Raji (cell line): Measurements from ENCODE around the gene NIPA2.

ENCODE experiments used
- POLR2A ChIP-seq: IDR thresholded peaks from 2 replicates; pipeline ENCODE4 v1.6.1; 2011; ENCODE audit warnings: low read depth, low read length, control low read depth; ENCODE audit not compliant: insufficient read depth

Gene NIPA2

DNA sequence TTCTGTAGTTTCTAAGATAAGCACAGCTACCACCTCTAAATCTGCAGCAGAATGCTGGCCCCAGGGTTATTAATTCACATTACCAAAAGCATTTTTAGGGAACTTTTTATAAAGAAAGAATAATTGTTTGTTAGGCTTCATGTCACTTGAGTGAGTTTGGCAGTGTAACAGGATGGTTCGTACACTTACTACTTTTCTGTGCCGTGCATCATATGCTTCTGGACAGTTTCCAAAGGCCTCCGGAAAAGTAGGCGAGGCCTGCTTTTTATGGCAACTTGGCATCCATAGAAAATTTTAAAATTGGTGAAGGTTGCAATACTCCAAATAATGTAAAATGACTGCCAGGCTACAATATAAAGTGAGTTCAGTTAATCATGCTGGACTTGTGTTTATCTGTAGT, 30.0 kb downstream of the NIPA2 start:
- TF ChIP-seq POLR2A: no peak

DNA sequence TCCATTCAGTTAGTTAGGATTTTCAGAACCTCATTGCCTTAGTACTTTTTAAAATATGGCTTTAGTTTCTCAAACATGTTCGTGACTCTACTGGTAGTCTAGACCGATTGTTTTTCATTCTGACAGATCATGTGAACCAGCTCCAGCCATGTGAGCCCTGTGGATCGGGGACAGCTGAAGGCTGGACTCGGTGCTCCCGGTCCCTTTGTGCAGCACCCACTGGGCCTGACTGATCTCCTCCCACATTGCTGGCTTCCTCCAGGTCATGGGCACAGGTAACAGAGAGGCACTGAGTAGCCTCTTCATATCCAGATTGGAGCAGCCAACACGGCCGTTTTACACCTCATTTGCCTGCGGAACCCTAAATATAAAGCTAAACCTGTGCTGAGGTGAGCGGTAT, 30.5 kb downstream of the NIPA2 start:
- no peak for TF ChIP-seq POLR2A

DNA sequence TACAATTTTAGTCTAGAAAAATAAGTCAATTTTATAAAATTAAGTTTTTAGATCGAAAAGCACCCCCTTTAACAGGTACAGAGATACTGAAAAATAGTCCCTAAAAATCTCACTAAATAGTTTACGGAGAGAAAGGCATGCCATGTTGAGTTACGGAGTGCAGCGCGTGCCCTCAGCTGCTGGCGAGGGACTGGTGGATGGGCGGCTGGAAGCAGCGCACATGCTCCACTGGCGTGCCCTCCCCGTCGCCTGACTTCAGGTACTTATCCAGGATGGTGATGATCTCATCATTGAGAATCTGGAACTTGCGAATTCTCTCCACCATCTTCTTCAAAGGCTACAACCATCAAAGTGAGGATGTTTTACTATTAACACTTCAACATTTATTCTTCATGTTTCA, 31.4 kb downstream of the NIPA2 start:
- no peak for TF ChIP-seq POLR2A

DNA sequence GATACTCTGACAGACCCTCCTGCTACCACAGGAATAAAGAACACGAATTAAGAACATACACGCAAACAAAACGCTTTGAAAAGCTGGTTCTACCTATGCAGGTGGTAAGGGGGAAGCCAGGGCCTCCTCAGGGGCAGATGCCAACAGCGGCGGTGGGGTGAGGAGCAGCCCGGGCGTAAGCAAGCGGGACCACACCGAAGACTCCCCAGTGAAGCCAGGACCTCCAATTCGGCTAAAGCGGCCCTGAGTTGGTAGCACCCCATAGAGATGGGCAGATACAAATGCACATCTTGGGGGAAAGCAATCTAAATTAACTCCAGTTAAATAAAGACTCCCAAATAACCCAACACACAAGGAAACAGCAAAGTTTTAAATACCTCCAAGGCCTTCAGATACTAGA, 32.4 kb downstream of the NIPA2 start:
- no peak for TF ChIP-seq POLR2A

DNA sequence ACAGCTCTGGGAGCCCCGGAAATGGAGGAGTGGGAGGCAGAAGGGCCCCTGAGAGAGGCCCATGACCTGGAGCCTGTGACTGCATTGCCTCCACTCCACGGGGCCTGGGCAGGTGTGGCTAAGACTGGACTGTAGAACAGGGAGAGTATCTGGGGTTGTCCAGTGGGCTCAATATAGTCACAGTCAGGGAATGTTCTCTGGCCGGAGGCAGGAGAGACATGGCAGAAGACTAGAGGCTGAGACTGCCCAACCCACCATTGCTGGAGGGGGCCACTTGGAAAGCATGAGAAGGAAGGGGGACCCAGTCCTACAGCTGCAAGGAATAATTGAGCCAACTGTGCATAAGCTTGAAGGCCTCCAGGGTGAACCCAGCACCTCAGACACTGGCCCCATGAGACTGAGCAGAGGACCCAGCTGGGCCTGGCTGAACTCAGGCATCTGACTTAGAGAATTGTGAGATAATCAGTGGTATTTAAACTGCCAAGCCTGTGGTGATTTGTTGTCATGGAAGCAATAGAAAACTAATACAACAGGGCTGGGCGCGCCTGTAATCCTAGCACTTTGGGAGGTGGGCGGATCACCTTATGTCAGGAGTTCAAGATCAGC, 33.1 kb downstream of the NIPA2 start:
- no peak for TF ChIP-seq POLR2A

DNA sequence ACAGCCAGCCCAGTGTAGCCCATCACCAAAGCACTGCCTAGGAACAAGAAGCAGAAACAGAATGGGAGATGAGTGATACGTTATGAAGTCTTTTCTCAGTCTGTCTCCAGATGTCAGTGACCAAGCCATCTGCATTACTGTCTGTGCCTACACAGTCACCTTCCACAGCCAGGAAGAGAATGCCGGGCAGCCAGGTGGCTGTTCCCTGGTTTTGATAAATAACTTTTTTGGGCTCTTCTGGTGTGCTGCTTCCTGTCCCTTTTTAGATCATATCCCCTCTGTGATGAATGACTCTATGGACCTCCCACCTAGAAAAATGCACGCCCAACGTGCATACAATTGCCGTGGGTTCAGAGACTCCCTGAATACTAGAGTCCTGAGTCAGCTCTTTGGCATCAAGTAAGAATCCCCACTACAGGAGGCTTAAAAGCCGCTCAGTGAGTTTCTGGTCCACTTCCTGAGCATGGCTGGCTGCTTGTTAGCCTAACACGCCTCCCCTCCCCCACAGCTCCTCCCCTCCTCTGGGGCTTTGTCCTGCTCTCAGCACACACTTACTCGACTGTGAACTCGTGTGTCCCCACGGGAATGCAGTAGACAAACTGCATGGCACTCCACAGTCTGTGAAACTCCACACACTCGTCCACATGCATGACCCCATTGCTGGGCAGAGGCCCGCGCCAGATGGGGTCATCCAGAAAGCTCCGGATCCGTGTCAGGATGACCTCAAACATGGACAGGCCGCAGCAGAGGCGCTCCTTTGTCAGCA, 34.7 kb downstream of the NIPA2 start:
- TF ChIP-seq POLR2A: no peak

DNA sequence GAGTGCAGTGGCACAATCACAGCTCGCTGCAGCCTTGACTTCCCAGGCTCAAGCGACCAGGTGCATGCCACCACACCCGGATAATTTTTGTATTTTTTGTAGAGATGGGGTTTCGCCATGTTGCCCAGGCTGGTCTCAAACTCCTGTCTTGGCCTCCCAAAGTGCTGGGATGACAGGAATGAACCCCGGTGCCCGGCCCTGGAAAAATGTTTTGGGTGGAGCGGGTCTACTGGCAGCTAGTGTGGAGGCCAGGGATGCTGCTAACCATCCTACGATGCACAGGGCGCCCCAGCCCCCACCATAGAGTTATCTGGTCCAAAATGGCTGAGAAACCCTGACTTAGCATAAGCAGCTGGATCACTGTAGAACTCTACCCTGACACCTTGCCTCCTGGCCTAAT, 35.4 kb downstream of the NIPA2 start:
- TF ChIP-seq POLR2A: no peak

DNA sequence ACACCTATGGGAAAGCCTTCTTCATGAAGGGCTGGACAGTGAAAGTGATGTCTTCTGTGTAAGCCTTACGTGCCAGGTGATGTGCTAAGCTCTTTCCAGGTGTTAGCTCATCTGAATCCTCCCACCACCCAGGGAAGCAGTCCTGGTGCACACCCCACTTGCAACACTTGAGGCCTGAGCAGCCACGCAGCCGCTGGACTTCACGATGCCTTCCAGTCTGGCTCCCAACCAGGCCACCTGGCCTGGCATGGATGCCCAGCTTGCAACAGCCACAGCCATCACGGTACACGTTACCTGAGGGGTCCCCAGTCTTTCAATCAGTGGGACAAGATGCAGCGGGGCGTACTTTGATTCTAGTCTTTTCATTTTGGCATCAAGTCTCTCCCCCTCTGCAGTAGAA, 35.8 kb downstream of the NIPA2 start:
- no peak for TF ChIP-seq POLR2A

DNA sequence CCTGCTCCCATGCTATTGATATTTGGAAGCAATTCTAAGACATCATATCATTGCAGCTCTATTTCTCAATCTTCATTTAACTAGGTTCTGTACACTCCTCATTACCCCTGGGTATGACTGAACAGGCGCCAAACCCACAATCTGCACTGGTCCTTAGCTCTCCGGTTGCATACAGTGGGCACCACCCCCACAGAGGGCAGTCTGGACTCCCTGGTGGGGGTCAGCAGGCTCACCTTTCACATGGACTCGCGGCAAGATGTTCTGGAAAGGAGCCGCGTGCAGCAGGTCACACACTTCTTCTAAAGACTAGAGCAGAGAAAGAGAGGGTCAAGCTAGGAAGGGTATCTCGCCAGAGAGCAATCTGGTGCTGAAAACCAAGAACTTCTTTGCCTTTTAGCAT, 36.5 kb downstream of the NIPA2 start:
- TF ChIP-seq POLR2A: no peak

DNA sequence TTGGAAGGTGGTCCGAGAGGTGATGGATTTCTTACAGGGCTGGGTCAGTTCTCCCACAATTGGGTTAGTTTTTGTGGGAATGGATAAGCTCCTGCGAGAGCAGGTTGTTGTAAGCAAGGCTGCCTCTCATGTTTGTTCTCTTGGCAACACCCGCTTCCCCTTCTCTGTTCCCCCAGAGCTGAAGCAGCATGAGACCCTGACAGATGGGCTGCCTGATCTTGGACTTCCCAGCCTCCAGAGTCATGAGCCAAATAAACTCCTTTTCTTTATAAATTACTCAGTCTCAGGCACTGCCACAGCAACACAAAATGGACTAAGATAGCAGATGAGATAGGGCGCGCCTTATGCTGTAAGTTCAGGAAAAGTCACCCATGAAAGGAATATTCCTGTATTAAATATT, 38.7 kb downstream of the NIPA2 start:
- TF ChIP-seq POLR2A: no peak

DNA sequence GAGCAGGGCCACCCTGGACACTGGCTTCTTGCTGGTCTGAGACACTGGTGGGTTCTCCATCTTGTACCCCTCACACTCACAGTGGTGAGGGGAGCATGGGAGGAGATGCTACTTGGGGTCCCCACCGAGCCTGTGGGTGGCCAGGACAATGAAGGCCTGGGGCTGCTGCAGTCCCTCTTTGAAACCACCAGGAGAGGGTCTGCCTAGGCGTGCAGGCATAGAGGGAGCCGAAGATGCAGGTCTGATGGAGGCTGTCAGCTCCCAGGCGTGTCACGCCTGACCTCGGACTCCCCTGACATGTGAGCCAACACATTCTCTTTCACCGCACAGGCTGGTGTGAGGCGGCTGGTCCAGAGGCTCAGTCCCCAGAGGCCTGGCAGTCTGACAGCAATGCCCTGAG, 39.1 kb downstream of the NIPA2 start:
- TF ChIP-seq POLR2A: no peak

DNA sequence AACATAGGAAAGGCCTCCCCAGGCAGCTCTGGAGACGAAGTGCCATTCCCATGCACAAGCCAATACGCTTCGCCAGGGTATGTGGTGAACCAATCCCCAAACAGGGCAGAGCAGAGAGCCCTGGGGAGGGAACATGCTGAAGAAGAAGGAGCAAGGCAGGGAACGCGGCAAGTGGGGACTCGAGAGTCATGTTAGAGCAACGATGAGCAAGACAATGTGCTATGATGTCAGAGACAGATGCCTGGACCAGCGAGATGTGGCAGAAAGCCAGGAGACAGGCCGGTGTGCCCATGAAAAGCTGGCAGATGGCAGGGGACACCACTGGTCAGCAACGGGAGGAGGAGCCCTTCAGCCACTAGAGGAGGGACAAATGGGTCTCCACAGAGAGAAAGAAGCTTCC, 39.6 kb downstream of the NIPA2 start:
- TF ChIP-seq POLR2A: no peak

DNA sequence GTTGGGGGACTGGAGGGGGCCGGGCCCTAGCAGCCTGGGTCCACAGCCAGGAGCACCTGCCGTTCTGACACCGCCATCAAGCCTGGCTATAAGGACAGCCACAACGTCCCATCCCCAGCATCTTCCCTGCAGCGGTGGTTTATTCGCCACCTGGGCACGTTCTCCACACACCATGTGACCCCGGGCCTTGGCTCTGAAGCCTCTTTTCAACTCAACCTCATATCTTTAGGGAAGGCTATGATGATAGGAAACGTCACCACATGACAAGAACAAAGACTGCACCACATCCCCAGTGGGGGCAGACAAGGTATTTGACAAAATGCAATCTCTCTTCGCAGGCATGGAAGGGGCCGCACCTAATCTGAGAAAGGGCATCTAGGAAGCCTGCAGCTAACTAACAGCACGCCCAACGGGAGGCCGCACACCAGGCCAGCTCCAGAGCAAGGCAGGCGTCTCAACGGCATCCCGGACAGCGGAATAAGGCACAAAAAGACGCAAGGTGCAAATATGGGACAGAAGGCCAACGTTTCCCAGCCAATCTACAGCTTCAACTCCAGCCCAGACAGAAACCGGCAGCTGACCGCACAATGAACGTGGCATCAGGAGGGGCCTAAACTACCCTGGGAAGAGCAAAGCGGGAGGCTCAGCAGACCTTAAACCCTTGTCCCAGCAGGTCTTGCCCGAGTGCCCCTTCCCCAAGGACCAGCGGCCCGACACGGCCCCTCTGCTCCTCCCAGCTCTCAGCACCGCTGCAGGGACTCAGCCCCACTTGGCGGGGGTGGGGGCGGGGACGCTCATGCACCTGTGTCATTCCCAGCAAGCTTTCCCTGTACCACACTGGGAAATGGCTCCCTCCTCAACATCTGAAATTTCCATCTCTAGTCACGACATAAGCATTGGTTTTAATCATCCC, 41.9 kb downstream of the NIPA2 start:
- no peak for TF ChIP-seq POLR2A

DNA sequence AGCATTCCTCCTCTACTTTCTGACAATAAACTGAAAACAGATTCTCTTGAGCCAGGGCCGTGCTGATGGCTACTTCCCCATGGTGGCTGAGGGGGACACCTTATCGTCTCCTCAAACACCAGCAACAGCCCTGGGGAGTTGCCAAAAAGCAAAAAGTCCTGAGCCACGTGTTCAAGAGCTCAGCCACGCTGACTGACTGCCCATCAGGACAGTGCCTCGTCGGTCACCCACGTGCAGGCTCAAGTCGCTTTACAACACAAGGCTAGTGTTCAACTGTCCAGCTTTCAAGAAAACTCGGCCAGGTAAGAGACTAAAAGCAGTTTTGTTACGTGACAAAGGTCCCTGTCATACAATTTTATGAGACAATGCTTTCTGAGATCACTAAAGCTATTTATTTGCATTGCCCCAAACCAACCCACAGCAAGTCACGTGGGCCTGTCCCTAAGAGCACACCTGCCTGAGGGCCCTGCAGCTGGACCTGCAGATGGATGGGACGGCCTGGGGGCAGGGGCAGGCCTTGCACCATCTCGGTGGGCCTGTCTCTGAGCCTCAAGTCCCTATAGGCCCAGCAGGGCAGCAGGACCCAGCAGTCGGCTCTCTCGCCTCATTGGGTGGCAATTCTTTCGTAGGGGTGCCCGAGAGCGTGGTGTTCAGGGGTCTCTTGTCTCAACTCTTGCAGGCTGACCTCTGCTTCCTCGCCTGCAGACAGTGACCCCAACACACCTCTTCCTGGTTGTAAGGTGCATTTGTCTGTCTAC, 42.7 kb downstream of the NIPA2 start:
- no peak for TF ChIP-seq POLR2A
